Iris pigment epithelial cell (primary cell): ENCODE data around the gene KIAA0408.
"Not testable (repeated sequence)": the region's sequence is repeated elsewhere in the genome, so short reads cannot be mapped to it uniquely, and the experiment has no call there.

Experiments used
- DNase-seq: peaks from one replicate; pipeline ENCODE4 v3.0.0-alpha.2; 2011; ENCODE audit warnings: low read depth

KIAA0408 gene

GRCh38 chr6:127412016-127412415 lies 47.2 kb downstream of the KIAA0408 start:
- DNase-seq, result not testable (repeated sequence)
